Umbilical cord (tissue), 2 donors: ENCODE data around the gene SEC24D. TPM values are rescaled to one million over a fixed set of nuclear protein-coding genes. Genes with fewer than 3 reads are reported as not detected.

ENCODE experiments used
- DNase-seq: peaks from one replicate; pipeline ENCODE4 v3.0.0-alpha.2; 2015; ENCODE audit warnings: low spot score
- total RNA-seq: library from RNA; depleted of rRNA; stranded (reverse); fragments of >200 nt; gene quantifications from one replicate; pipeline ENCODE4 v1.2.3, GENCODE V29; 2014; ENCODE audit warnings: low replicate concordance; ENCODE audit not compliant: insufficient read depth

The SEC24D gene
- total RNA-seq, 1 donor from 2014 or later, result 117 TPM

DNA sequence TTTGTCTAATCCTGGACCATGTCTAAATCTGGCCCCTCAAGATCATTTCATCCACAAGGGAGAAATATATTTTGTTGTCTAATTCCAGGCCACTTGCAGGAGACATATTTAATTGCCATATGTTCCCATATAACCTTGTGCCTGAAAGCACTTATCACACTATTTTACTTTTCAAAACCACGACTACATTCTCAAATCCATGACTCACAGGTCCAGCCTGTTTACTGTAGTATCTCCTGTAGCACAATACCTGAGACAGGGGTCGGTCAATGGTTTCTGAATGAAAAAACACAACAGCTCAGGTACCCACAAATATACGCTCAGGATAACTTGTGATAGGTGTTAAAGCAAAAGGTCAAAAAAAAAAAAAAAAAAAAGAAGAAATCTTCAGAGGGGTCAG lies 60.9 kb downstream of the SEC24D start:
- DNase-seq, result no peak

DNA sequence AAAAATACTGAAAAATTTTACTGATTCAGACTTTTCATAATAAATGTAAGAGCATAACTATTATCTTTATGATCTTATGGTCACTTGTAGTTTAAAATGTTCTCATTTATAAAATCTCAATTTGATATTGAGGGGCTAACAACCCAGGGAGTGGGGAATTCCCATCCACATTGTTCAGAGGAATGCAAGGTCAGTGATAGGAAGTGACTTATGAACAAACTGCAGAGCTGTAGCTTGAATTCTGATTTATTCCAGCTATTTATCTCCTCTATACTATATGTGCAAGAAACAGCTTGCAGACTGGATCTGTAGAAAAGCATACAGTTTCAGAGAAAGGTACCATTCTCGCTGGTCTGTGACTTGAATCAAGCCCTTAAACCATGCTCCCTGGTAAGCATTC lies 61.6 kb downstream of the SEC24D start:
- no peak for DNase-seq

DNA sequence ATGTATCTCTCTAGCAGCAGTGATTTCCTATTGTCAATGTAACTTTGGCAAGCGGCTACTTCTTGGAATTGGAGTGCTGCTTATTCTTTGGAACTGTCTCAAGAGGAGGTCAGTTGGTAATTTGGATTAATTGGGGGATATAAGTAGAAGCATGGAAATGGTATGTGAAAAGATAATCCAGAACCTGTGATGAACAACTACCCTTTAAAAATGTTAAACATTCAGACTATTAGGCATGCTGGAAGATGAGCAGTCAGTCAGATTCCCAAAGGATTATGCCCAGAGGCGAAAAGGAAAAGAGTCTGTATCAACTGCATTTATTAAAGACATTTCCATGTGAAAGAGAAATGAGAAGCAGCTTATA lies 62.5 kb downstream of the SEC24D start:
- no peak for DNase-seq

DNA sequence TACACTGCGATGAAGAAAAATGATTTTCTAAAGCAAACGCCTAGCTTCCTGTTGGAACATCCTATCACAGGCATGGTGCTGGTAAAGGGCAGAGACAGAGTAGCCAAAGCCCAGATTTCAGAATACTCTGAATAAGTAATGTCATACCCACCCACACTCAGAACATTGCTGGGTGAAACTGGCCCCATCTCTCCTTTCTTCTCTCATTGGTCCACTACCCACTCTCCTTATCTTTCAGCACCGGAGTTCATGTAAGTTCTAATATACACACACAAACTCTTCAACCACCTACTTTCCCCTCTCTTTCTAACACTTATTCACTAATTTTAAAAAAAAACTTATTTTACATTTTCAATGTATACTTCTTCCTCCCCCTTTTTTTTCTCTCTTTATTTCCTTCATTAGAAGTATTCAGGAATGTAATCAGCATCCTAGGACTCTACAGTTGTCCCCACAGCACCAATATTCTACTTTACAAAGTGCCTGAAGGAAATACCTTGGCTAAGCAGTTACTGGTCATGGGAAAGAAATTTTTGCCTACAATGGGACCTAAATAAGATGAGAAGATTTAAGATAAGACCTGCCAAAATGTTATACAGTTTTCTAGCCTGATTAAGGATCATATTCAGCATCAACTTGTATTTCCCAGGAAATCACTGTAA lies 63.0 kb downstream of the SEC24D start:
- DNase-seq, result no peak

DNA sequence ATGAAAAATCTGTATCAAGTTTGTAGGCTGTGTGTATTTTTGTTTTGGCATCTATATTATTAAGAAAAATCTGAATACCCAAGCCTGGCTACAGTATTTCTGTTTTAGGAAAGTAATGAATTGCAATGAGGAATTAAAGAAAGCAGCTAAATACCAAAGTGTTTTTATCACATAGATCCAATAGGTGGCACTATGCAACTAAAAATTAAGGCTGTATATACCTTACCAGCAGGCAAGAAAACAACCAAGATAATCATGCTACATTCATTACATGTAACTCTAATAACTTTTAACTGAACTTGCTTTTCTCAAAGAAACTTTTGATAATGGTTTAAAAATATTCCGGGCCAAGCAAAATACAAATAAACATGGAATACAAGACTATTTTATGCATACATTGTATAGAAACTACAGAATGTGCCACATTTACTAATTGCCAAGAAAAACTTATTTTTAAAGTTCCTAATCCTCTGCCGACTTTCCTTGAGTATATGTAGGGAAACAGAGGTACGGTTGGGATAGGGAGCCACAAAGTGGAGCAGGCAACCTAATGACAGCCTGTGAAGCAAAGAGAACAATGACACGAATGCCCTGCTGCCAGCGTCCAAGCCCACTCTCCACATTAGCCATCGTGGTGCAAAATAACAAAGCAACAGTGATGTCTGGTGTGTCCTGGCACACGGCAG lies 63.7 kb downstream of the SEC24D start:
- peak; percentile 75 for DNase-seq

DNA sequence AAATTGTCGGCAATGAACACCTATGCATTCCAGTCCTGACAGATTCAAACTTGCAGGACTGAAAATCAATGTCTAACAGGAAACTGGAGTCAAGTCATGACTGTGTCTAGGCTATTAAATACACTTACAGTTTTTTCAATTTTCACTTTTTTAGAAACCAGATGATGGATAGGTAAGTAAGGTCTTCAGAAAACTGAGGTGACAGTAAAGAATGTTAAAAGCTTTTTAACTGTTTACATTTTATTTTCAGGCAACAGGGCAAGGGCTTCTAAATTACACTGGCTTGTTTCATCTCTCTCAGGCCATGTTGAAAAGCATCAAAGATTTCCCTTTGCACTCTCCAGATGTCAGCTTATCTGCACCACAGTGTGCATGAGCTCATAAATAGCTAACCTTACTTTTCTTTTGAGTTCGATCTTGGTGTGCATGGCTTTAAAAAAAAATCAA lies 65.2 kb downstream of the SEC24D start:
- peak; percentile 88 for DNase-seq

DNA sequence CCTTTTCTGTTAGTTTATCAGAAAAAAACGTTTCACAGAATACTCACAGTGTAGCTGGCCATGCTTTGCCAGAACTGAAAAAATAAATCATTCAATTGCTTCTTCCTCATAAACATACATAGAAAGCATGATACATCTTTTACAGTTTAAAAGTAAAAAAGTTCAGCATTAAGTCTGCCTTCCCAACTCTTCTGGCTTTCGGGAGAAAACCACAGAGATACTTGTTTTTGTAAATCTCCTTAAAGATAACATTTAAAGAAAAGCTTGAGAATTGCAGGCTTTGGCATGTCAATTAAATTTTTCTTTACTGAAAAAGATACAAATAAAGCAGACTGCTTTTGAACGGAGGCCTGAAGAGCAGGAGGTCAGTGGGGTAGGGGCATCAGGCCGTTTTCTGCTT lies 66.8 kb downstream of the SEC24D start:
- DNase-seq, result peak; percentile 81

DNA sequence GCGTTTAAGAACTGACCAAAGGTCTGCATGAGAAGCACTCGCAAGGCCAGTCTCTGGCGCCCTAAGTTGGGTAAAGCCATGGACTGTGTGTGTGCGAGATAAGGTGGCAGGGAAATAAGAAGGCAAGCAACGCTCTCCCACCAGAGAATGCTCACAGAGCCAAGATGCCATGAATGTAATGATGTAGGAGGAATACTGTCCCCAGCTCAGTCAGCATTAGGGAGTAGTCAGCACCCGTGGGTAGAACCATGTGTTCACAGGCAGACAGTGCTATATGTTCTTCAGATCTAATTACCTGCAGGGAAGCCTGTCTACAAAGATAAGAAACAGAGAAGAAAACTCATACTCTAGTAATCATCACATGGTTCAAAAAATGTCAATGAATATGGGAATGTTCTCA lies 68.8 kb downstream of the SEC24D start:
- DNase-seq, result no peak

DNA sequence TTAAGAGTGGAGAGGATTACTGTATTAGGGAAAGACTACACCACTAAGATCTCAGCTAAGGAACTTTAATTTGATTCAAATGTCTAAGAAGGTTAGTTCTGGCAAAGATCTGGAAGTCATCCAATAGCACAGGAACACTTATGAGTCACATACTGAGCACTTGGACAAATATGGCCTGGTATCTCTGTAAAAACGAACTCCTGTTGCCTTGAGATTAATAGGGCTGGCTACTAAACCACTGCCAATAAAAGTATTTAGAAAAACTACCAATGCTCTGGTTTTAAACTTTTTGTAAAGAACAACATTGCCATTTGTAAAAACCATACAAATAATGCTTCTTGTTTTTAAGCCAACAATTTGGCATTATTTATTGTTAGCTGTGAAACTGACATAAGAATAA lies 70.5 kb downstream of the SEC24D start:
- DNase-seq, result peak; percentile 96

DNA sequence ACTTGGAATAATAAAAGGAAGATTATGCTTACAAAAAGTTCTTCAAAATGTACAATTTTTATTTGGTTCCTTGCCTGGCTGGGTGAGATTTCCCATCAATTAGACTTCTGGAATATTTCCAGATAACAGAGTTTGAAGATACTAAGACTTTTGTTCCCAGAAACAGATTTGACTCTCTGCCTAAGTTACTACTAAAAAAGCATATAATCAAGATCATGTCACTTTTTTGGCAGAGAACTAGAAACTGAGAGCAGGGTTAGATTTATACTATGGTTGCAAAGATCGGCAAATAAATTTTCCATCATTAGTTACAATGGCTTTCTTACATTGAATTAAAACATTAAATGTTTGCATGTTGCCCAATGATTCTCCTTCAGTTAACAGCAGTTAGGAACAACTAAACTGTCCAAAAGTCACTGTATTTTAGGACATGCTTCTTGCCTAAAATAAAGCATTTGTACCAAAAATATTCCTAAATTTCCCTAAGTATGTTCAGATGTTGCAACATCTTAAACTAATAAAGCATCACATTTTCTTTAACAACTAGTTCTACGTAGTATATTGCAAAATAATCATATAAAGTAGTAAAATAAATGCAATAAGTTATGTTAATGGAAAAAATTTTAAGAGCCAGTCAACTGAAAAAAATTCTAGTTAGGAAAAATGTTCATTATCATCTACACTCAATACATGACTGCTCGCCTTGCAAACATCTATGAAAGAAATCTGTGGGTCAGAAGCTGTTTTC lies 73.0 kb downstream of the SEC24D start:
- peak; percentile 66 for DNase-seq

DNA sequence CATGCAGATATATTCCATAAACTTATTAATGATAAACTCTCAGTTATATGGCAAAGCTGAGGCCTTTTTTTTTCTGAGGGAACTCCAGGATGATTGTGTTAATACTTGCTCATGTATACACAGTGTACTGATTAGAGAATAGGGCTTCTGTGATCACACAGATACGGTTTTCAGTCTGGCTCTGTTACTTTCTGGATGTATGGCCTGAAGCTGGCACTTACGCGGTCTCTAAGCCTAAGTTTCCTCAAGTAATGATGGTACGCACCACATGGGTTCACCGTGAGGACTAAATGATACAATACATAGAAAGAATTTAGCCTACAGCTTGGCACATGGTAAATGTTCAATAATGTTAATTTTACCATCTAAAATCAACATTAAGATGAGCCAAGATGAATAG lies 73.8 kb downstream of the SEC24D start:
- DNase-seq, result no peak

DNA sequence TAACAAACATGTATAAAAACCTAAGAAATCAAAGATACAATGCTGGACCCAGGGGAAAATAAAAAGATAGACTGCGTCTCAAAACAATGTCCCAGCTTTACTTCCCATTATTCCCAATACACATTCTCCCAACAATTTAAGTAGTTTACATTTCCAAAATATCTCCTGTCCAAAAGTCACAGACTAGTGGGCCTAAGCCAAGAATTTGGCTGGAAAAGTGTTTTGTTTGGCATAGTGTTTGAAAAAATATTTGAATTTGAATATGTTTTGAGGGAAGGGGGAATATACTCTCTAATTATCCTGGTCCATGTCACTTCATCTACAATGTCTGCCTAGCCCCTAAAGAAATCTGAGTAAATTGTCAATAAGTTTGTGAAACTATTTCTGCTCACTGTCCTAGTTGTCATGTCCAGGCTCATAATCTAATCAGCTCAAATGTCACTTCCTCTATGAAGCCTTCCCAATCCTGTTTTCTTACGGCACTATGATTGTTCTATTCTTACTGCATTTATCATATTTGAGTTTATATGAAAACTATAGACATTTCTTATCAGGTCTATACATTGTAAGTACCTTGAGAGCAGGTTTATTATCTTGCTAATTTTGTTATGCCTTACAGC lies 74.4 kb downstream of the SEC24D start:
- no peak for DNase-seq

DNA sequence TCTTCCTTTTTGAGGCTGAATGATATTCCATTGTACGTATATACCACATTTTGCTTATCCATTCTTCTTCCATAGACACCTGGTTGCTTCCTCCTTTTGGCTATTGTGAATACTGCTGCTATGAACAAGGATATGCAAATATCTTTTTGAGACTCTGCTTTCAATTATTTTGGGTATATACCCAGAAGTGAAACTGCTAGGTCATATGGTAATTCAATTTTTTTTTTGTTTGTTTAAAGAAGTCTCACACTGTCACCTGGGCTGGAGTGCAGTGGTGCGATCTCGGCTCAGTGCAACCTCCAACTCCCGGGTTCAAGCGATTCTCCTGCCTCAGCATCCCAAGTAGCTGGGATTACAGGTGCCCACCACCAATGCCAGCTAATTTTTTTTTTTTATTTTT lies 75.4 kb downstream of the SEC24D start:
- no peak for DNase-seq

DNA sequence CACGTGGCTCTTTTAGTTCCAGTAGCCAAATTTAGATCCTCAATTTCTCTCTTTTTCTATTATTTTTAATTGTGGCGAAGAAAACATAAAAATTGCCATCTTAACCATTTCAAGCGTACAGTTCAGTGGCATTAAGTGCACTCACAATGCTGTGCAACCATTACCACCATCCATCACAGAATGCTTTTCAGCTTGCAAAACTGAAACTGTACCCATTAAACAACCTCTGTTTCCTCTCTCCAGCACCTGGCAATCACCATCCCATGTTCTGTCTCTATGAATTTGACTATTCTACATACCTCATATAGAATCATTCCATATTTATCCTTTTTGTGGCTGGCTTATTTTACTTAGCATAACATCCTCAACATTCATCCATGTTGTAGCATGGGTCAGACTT lies 75.8 kb downstream of the SEC24D start:
- DNase-seq, result no peak

DNA sequence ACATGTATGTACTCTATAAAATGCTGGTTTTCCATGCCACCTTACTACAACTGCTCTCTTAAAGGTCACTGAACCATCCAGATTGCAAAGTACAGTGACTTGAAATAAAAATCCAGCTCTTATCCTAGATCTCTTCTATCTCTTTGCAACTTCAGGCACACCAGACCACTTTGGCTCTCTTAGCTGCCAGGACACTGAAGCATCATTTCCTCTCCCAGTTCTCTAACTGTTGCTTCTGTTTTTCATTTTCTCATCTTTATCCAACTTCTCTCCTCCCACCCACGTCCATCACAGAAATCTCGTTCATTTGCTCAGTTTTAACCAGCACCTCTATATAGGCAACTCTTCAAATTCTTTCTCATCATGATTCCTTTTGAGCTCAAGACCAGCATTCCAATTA lies 76.4 kb downstream of the SEC24D start:
- DNase-seq, result peak; percentile 73

DNA sequence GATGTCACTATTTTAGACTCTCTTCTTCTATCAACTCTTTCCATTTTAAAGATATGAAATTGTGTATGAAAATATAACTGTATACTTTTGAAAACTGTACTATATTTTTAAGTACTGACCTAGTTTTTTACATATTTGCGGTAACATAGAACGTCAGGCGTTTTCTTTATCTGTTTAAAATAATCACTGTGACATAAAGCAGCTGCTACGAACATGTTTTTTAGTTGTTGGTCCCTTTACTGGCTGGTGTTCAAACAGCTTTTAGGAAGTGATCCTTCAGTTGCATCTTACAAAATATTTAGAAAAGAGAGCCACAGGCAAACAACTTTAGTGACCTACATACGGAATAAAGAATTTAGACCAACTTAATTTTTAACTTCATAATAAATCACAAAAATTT lies 77.6 kb downstream of the SEC24D start:
- DNase-seq, result peak; percentile 94

DNA sequence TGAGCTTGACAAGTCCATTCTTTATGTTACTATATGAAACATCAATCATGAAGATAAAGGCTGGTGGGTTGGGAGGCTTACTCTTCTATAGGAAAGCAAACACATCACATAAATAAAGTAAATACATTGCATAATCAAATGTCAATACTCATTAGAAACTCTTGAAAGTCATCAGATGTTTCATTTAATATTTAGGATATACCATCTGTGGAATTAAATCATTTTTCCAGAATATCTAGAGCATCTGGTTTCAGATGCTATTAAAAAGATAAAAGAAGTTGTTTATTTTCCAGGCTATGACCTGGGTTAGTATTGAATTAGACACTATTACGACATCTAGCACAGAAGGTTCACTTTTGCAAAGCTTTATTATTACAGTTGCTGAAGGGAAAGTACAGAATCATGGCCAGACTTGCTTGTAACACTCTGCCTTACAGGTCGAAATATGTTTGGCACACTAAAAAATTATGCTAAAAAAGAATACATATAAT lies 78.1 kb downstream of the SEC24D start:
- peak; percentile 84 for DNase-seq

DNA sequence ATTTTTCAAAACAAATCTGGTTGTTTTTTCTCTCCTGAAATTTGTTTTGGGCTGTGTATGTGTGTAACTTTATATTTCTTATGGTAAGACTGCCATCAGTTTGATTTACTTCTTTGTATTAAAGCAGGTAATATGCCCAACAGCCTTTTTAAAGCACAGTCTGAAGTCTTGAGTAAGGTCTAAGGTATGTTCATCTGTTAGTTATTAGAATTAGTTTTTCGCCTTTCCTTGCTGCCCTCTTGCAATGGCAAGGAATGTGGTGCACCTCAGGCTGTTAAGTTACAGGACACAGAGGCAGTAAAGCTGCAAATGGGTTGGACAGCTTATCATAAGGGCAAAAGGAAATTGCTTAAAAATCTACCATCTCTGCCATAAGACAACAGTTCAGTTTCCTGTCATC lies 79.0 kb downstream of the SEC24D start:
- no peak for DNase-seq

DNA sequence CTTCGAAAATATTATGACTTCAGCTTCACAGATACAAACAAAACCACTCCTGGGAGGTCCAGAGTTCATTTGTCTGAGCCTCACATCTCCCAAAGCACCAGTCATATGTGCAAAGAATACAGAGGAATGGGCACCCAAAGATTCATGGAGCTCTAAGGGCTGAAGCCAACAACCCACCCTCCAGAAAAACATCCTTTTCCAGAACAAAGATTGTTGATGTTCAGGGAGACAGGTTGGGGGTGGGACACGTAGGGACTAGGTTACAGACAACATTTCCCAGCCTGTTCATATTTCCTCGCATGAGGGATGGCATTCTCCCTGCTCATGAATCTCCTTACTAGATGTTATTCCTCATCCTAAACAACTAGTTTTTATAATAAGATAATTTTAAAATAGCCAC lies 79.5 kb downstream of the SEC24D start:
- no peak for DNase-seq

DNA sequence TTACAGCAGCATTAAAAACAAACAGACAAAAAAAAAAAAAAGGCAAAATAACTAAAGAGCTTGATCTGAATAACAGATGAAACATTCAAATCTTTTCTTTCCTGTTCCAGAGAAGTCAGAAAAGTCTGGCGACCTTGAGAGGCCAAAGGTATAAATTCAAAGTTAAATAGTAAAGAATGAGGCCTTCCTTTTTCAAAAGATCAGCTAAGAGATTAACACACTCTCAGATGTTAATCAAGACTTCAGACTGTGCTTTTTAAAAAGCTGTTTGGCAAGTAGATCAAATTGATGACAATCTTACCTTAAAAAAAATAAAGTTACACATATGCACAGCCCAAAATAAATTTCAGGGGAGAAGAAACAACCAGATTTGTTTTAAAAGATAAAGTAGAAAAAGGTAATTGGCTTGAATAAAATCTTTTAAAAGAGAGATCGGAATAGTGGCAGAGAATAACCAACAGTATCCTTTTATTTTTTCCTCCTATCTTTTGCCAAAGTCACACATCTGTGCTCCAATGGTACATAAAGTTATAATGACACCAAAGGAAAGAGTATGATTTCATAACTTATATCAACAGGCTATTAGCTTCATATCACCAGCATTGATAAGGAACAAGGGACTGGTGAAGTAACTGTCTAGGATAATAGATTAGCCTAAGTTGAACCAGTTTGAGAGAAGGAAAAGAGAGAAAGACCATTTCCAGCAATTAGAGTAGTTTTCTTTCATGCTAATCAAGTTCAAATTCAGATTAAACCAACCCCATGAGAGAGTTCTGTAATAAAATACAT lies 80.3 kb downstream of the SEC24D start:
- DNase-seq, result no peak

DNA sequence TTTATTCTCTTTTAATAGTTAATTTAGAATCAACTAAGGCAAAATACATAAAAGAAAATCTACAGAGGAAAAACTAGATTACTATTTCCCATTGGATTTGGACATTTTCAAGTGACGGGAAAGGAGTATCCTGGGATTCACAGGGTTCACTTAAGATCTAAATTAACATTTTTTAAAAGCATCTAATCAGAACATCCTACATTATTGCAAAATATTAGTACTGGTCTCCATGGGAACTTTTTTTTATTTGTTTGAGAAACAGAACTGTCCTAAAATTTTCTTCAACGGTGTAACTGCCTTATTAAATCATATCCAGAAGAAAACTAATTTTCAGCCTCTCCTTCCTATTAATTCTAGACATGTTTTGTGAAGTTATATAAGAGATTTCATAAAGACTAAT lies 81.0 kb downstream of the SEC24D start:
- no peak for DNase-seq
